Activated CD4-positive, alpha-beta T cell treated with anti-CD3 and anti-CD28 coated beads, Interleukin-2, amount 10 ng/mL, durations not matched to agents 7 days and 5 days (primary cell): ENCODE measurements around the gene HOXA3. TPM values are rescaled to one million over a fixed set of nuclear protein-coding genes. Genes with fewer than 3 reads are reported as not detected.

Source experiments
- CTCF ChIA-PET: fragments of 350-600 bp; sonication (Branson Sonifier 250); formaldehyde crosslinking; loops from one replicate; lab custom pipeline; 2021; ENCODE audit warnings: antibody characterized with exemption; lab: Charles Lee
- POLR2A ChIA-PET: fragments of 350-600 bp; sonication (Branson Sonifier 250); formaldehyde crosslinking; loops from one replicate; lab custom pipeline; 2021; ENCODE audit warnings: antibody characterized with exemption; lab: Charles Lee
- DNase-seq: peaks from one replicate; pipeline ENCODE4 v3.0.0-alpha.2; 2020
- H3K27ac Mint-ChIP-seq: one replicate; pipeline ENCODE4 v1.8.0; 2021; ENCODE audit warnings: mild to moderate bottlenecking, moderate library complexity, mixed read lengths
- H3K27me3 Mint-ChIP-seq: one replicate; pipeline ENCODE4 v1.8.0; 2021; ENCODE audit warnings: mixed read lengths
- H3K36me3 Mint-ChIP-seq: one replicate; pipeline ENCODE4 v1.8.0; 2021; ENCODE audit warnings: low read depth, mixed read lengths
- H3K4me1 Mint-ChIP-seq: one replicate; pipeline ENCODE4 v1.8.0; 2021; ENCODE audit warnings: mixed read lengths
- H3K4me3 Mint-ChIP-seq: one replicate; pipeline ENCODE4 v1.8.0; 2021; ENCODE audit warnings: mild to moderate bottlenecking, moderate library complexity, mixed read lengths
- H3K9me3 Mint-ChIP-seq: one replicate; pipeline ENCODE4 v1.8.0; 2021; ENCODE audit warnings: mixed read lengths
- total RNA-seq, 2 experiments: library from RNA; stranded (reverse); gene quantifications; one replicate each; pipeline ENCODE4 v1.2.3, GENCODE V29; 2021

HOXA3 gene
- total RNA-seq, 2 experiments from 2014 or later = not detected

DNA sequence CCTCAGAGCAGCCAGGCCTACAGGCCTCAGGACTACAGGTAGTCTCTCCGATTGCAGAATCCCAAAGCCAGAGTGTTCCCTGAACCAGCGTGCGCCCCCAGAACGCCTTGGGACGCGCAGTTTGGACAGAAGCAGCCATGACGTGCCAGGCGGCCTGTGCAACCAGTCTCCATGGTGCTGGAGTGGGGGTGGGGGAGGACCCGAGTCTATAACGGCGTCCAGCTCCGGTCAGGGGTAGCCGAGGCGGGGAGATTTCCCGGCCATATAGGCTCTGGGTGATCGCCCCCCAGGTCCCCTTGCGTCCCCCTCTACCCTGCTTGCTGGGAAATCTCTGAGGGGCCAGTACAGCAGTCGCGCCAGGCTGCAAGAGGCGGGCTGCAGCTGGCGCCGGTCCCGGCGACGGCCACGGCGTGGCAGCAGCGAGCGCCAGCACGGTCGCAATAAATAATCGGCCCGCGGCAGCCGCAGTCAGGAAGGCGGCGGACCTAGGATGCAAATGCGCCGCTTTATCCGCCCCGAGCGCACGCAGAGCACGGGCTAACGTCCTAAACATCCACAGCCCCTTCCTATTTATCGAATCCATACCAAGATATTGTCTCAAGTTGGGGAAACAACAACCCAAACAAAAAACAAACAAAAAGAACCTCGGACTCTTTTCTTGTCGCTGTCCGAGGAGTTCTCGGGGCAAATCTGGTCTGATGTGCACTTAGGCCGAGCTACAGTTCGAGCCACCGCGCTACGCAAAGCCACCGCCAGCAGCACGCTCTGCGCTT is 1.6 kb downstream of the HOXA3 start:
- Mint-ChIP-seq H3K27ac (no peak overlapping the region), H3K36me3 (peaks cover 1% of the 10 kb centered on the region), H3K27me3 (peaks cover 90% of the 10 kb centered on the region), H3K9me3 (no peaks in the 10 kb centered on the region), H3K4me3 (peak overlapping the region; percentile 39), H3K4me1 (peaks cover 27% of the 10 kb centered on the region)
- CTCF ChIA-PET = interaction anchor here (0.6 to 3.0 kb wide), 19 partner anchors 10 to 1223 kb away, joined by 3 to 11 read pairs (median 3); partner anchors contain the start of genes EVX1, HOXA11 and HOXA13
- POLR2A ChIA-PET = interaction anchor here (1.0 kb wide), 1 partner anchor 22 kb away, joined by 3 read pairs; no protein-coding TSS in a partner anchor
- peak; percentile 55 for DNase-seq

DNA sequence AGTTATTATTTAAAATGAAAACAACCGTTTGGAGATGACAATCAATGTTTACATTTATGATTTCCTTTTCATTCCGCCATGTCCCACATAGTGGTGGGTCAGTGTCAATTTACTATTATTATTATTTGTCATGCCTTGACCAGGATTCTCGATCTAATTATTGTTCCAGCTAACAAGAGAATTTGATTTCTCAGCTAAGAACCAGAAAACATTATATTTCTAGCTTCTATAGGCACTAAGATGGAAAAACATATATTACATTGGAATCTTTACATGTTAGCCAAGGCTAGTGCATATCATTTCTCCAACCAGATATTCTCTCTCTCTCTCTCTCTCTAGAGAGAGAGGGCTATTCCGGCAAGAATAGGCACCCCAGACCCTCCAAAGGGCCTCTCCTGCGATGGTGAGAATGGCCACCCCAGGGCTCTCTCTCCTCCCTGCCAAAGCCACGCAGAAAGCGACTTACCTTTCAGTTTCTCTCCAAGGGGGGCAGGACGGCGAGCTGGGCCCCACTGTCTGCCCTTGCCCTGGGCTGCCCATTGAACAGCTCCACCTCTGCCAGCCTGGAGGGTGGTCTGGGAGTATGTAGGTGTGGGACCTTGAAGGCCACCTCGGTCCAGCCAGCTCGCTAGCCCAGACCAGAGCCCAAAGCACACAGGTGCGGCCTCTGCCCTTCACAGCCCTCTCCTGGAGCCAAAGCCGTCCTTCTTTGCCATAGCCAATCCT is 2.4 kb downstream of the HOXA3 start:
- Mint-ChIP-seq H3K4me3 (no peak overlapping the region), H3K27ac (no peak overlapping the region)
- CTCF ChIA-PET = interaction anchor here (0.6 to 3.0 kb wide), 18 partner anchors 10 to 1222 kb away, joined by 3 to 11 read pairs (median 4); partner anchors contain the start of genes EVX1, HOXA11 and HOXA13

DNA sequence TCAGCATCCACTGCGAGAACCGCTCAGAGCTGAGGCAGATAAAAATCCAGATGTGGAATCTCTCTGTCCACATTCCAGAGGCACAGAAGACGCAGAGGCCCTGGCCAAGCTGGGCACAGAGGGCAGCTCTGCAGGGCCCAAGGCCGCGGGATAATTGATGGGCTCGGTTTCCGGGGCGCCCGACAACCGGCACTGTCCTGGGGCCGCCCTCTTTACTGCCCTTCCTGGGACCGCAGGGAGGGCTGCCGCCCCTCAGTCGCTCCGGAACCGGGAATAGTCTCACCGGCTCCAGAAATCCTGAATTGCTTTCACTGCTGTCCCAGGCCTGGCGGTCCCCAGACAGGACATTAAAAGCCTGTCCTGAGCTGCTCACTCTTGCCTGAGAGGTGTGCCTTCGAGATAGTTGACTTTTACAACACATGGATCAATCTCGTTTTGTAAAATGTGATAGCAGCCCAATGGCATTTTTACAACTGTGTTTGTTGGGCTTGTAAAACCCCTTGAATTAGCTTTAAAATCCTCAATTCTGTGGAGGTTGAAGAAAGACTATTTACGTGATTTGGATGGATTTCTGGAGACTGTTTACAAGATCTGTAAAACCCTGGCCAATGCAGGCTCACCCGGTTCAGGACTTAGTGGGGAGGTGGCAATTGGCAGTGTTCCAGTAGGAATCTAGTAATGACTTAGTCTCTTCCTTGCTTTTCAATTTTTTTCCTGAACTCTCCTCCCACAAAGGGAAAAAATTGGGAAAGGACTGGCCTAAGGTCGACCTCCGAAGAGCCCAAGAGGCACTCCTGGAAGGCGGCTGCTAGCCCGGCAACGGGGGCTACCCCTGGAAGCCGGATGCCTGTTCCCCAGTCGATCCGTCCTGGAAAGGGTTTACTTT is 3.4 kb downstream of the HOXA3 start:
- H3K27me3 Mint-ChIP-seq = peaks cover 73% of the 10 kb centered on the region
- no peaks in the 10 kb centered on the region for H3K36me3 Mint-ChIP-seq
- no peak for DNase-seq
- H3K4me1 Mint-ChIP-seq = peaks cover 24% of the 10 kb centered on the region
- no peaks in the 10 kb centered on the region for H3K9me3 Mint-ChIP-seq
- ChIA-PET CTCF (interaction anchor here (1.0 to 2.4 kb wide), 6 partner anchors 9 to 51 kb away, joined by 3 to 10 read pairs (median 4); no protein-coding TSS in a partner anchor), POLR2A (interaction anchor here (0.6 kb wide), 1 partner anchor 101 kb away, joined by 3 read pairs; no protein-coding TSS in a partner anchor)
- no peak overlapping the region for H3K4me3 Mint-ChIP-seq
- no peak overlapping the region for H3K27ac Mint-ChIP-seq

More for the DNA sequence above, 2.4 kb downstream of the HOXA3 start:
- peaks cover 27% of the 10 kb centered on the region for H3K4me1 Mint-ChIP-seq
- H3K27me3 Mint-ChIP-seq = peaks cover 83% of the 10 kb centered on the region
- H3K36me3 Mint-ChIP-seq = no peaks in the 10 kb centered on the region
- no peak for DNase-seq
- no peaks in the 10 kb centered on the region for H3K9me3 Mint-ChIP-seq
- POLR2A ChIA-PET = no interaction called here

DNA sequence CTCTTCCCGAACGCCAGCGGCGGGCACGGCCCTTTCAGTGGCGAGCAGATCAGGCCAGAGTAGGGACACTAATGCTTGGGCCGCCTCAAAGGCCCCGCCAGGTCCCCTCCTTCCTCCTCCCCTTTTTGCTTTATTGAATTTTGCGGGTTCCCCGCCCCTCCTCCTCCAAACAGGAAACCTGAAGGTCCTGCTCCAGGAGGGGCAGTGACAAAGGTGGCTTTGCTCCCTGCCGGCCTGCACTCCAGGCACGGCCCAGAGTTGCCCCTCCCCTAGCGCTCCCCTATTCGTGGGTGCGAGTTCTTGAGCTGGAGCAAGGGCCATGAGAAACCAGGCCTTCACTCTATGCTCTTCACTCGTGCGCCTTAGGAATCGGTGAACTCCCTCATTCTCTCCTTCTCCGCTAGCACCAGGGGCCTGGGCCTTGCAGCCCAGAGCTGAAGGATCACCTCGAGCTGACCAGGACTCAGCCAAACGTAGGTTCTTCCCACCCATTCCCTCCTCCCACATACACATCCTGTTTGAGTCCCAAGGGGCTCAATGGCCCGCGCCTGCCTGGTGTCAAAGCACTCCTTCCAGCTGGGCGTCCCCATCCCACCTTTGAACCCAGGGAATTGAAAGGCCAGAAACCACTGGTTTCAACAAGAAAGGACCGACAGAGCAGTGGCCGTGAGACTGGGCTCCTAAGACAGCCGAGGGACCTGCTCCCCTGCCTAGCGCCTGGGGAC is 4.2 kb downstream of the HOXA3 start:
- Mint-ChIP-seq H3K4me1 (peaks cover 24% of the 10 kb centered on the region), H3K27me3 (peaks cover 65% of the 10 kb centered on the region), H3K27ac (no peak overlapping the region), H3K9me3 (no peaks in the 10 kb centered on the region), H3K36me3 (no peaks in the 10 kb centered on the region), H3K4me3 (no peak overlapping the region)
- POLR2A ChIA-PET = no interaction called here
- CTCF ChIA-PET = interaction anchor here (1.0 to 2.1 kb wide), 4 partner anchors 13 to 50 kb away, joined by 3 to 10 read pairs (median 3); no protein-coding TSS in a partner anchor
- no peak for DNase-seq

DNA sequence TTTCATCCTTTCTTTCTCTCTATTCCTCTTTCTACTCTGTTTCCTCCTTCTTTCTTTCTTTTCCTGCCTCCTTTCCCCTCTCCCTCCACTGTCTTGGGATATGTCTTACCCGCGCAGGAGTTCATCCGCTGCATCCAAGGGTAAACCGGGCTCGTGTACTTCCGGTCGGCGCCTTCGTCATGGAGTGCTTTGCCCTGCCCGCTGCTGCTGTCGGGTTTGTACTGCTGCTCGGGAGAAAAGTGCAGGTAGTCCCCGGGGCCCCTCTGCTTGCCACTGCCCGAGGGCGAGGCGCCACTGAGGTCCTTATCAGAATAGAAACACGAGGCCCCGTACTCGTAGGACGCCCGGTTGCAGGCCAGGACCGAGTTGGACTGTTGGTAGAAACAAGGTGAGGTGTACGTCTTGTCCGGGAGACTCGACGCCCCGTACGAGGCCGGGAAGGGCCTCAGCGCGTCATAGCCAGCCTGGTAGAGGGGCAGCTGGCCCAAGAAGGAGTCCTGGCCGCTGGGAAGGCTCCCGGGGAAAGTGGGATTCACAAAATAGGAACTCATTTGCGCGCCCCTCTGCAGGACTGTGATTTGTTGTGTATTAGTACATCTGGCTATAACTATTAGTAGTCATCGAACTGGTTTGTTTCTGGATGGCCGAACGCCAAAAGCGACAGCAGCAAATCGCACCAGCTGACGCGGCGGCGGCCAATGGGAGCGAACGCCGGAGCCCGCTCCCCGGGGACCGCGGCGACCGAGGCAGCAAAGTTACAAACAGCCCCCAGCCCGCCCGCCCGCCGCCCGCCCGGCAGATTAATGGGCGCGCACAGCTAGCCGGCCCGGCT is 5.0 kb downstream of the HOXA3 start, which contains the start of gene HOXA6:
Gene HOXA6, minus strand, starts transcription at position 576 of the 832 bp plus-strand sequence. Its CDS starts 25 bp downstream, at position 551.
- peak within 1 kb of the TSS; percentile 22 for H3K27ac Mint-ChIP-seq
- H3K9me3 Mint-ChIP-seq = no peaks in the 10 kb centered on the region
- CTCF ChIA-PET = interaction anchor here (1.0 to 1.1 kb wide), 3 partner anchors 47 to 49 kb away, joined by 3 read pairs; no protein-coding TSS in a partner anchor
- no peaks in the 10 kb centered on the region for H3K36me3 Mint-ChIP-seq
- POLR2A ChIA-PET = no interaction called here
- H3K4me1 Mint-ChIP-seq = peaks cover 24% of the 10 kb centered on the region
- no peak within 1 kb of the TSS for H3K4me3 Mint-ChIP-seq
- DNase-seq = no peak
- peaks cover 62% of the 10 kb centered on the region for H3K27me3 Mint-ChIP-seq

DNA sequence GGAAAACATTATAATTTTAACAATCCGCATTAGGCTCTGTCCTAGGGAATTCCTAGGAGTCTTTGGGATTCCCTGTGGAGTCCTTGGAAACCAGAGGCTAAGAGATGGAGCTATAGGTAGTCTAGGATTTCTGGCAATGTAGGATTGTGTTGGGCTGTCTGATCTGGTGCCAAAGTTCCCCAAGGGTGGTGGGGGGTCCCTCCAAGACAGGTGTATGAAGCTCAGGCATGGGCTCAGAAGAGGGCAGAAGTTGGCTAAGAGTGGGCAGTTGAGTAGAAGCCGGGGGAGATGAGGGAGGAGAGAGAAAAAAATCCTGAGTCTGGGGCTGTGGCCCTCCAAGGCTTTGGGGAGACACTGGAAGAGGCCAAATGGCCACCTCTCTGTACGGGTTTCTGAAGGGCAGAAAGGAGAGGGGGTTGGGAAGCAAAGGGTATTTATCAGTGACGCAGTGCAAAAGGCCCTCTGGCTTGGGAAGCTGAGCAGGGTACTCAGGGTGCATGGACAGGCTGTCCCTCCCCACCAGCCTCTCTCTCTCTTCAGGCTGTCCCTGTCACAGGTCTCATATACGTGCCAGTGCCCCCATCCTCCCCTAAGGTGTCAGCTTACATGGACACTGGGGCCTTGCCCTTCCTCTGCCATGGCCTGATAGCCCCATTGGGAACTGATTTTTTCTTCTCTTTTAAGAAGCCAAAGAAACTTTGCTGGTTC is 5.7 kb downstream of the HOXA3 start:
- H3K36me3 Mint-ChIP-seq = no peaks in the 10 kb centered on the region
- no peak overlapping the region for H3K27ac Mint-ChIP-seq
- CTCF ChIA-PET = interaction anchor here (0.6 to 2.1 kb wide), 3 partner anchors 15 to 235 kb away, joined by 3 to 5 read pairs (median 3); no protein-coding TSS in a partner anchor
- H3K4me1 Mint-ChIP-seq = peaks cover 19% of the 10 kb centered on the region
- H3K4me3 Mint-ChIP-seq = no peak overlapping the region
- peaks cover 55% of the 10 kb centered on the region for H3K27me3 Mint-ChIP-seq
- POLR2A ChIA-PET = no interaction called here
- no peak for DNase-seq
- H3K9me3 Mint-ChIP-seq = no peaks in the 10 kb centered on the region

DNA sequence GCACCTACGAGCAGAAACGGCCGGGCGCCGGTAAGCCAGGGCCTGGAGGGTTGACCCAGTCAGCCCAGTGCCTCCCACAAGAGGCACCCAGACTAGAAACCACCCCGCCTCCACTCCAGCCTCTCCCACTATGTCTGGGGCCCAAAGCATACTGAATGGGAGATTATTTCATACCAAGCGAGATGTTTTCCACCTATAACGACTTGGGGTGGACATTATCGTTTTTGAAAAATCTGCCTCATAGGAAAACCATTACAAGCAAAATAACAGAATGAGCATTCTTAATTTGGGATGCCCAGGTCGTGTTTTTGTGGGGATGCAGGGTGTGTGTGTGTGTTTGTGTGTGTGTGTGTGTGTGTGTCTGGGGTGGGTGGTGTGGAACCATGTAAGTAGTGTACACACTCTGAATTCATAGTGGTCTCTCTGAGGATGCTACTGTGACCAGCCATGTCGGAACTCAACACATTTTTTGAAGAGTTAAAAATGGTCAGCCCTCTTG is 6.4 kb downstream of the HOXA3 start:
- CTCF ChIA-PET = interaction anchor here (0.6 to 2.1 kb wide), 5 partner anchors 14 to 235 kb away, joined by 3 to 5 read pairs (median 3); no protein-coding TSS in a partner anchor

DNA sequence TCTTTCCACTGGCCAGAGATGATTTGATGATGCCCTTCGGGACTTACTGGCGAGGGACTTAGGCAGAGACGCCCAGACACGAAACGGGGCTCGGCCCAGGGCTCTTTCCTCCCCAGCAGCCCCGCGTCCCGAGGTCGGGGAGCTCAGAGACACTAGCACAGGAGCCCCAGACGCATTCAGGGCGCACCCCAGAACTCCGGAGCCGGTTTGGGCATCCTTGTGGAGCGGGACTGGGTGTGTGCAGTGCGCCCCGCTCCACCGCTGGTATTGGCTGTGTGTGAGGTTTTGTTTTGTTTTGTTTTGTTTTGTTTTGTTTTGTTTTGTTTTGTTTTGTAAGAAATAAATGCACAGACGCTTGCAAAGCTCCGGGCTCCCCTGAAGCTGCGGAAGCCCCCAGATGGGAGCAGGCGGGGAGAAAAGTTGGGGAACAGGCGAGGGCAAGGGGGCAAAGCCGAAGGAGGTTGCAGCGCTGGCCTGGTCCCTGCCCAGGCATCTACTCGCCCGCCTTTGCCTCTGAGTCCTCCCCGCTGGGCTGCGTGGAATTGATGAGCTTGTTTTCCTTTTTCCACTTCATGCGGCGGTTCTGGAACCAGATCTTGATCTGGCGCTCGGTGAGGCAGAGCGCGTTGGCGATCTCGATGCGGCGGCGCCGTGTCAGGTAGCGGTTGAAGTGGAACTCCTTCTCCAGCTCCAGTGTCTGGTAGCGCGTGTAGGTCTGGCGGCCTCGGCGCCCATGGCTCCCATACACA is 7.0 kb downstream of the HOXA3 start:
- Mint-ChIP-seq H3K9me3 (no peaks in the 10 kb centered on the region), H3K4me1 (peaks cover 7% of the 10 kb centered on the region), H3K36me3 (no peaks in the 10 kb centered on the region), H3K27me3 (peaks cover 45% of the 10 kb centered on the region), H3K4me3 (no peak overlapping the region), H3K27ac (no peak overlapping the region)
- ChIA-PET POLR2A (no interaction called here), CTCF (interaction anchor here (1.0 to 2.1 kb wide), 3 partner anchors 14 to 42 kb away, joined by 3 to 5 read pairs (median 3); no protein-coding TSS in a partner anchor)
- DNase-seq = no peak

More for the DNA sequence above, 6.4 kb downstream of the HOXA3 start:
- no peak for DNase-seq
- POLR2A ChIA-PET = no interaction called here
- H3K36me3 Mint-ChIP-seq = no peaks in the 10 kb centered on the region
- peaks cover 12% of the 10 kb centered on the region for H3K4me1 Mint-ChIP-seq
- no peak overlapping the region for H3K27ac Mint-ChIP-seq
- H3K4me3 Mint-ChIP-seq = no peak overlapping the region
- no peaks in the 10 kb centered on the region for H3K9me3 Mint-ChIP-seq
- peaks cover 51% of the 10 kb centered on the region for H3K27me3 Mint-ChIP-seq

DNA sequence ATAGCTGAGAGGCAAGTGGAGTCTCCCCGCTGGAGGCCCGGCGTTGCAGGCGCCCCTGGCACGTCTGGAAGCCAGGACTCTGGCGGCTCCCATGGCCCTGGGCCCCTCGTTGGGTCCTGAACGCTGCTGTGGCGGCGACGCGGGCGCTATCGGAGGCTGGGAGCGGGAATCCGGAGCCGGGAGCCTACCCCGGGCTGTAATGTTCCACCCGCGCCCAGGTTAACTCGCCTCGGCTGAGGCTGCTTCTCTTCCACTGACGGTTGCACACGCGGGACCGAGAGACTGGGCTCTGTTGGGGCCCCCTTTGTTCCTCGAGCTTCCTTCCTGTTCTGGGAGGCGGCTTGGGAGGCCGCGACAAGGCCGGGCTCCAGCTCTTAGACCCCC is 7.6 kb downstream of the HOXA3 start:
- ChIA-PET CTCF (interaction anchor here (1.3 to 2.1 kb wide), 2 partner anchors 13 to 16 kb away, joined by 3 to 5 read pairs; no protein-coding TSS in a partner anchor), POLR2A (no interaction called here)
- Mint-ChIP-seq H3K27ac (no peak overlapping the region), H3K9me3 (no peaks in the 10 kb centered on the region), H3K36me3 (no peaks in the 10 kb centered on the region), H3K27me3 (peaks cover 40% of the 10 kb centered on the region), H3K4me1 (peaks cover 6% of the 10 kb centered on the region), H3K4me3 (no peak overlapping the region)
- no peak for DNase-seq
